ENCODE results near the gene ESYT1. TPM values are rescaled to one million over a fixed set of nuclear protein-coding genes. Genes with fewer than 3 reads are reported as not detected.

The ESYT1 gene
- polyA plus RNA-seq, 4 donors = 2.7 to 51.8 (median 23.7) TPM

GRCh38 chr12:56158029-56158925 lies 30.2 kb downstream of the ESYT1 start, which contains the start of gene MYL6:
TSS of gene MYL6 (plus strand) at chr12:56158359. CDS start at chr12:56158402, 43 bp downstream.
- peak within 1 kb of the TSS; percentile 92 to 100 (median 99) for H3K27ac ChIP-seq (ENCODE audit: low read depth in 1 of 3, low read length in 2 of 3)
- whole genome bisulfite sequencing, 3 donors = 0% methylated on average over 23 to 30 of the region's 30 CpGs
- peak within 1 kb of the TSS; percentile 64 to 97 (median 81) for H3K4me3 ChIP-seq (ENCODE audit: low read depth in 1 of 3, low read length in 3 of 3)
- H3K4me1 ChIP-seq (ENCODE audit: control insufficient read depth in 3 of 3, insufficient read depth in 2 of 3, low read depth in 1 of 3, low read length in 2 of 3) = peaks cover 4 to 45% (median 7%) of the 10 kb centered on the region in 3 donors
- H3K9me3 ChIP-seq (ENCODE audit: control insufficient read depth in 2 of 2, insufficient read depth in 1 of 2, low read depth in 1 of 2, low read length in 1 of 2) = no peaks in the 10 kb centered on the region
- H3K36me3 ChIP-seq (ENCODE audit: control insufficient read depth in 3 of 3, insufficient read depth in 2 of 3, low read depth in 1 of 3, low read length in 3 of 3) = peaks cover 18 to 56% (median 20%) of the 10 kb centered on the region in 3 donors
- H3K27me3 ChIP-seq (ENCODE audit: control insufficient read depth in 3 of 3, insufficient read depth in 3 of 3, low read length in 3 of 3) = no peaks in the 10 kb centered on the region
- FAIRE-seq (no peak), DNase-seq (peak; percentile 99)

- peaks cover 4 to 41% (median 7%) of the 10 kb centered on the region in 3 donors for H3K4me1 ChIP-seq (ENCODE audit: control insufficient read depth in 3 of 3, insufficient read depth in 2 of 3, low read depth in 1 of 3, low read length in 2 of 3)
- FAIRE-seq = no peak
Measured at GRCh38 chr12:56158926-56159461, 30.9 kb downstream of the ESYT1 start.

GRCh38 chr12:56159482-56160192 lies 31.6 kb downstream of the ESYT1 start:
- no peak for FAIRE-seq
- peak overlapping the region; percentile 92 to 100 (median 99) for H3K27ac ChIP-seq (ENCODE audit: low read depth in 1 of 3, low read length in 2 of 3)

More at GRCh38 chr12:56158926-56159461, 30.9 kb downstream of the ESYT1 start:
- no peaks in the 10 kb centered on the region for H3K27me3 ChIP-seq (ENCODE audit: control insufficient read depth in 3 of 3, insufficient read depth in 3 of 3, low read length in 3 of 3)
- peak overlapping the region; percentile 92 to 100 (median 99) for H3K27ac ChIP-seq (ENCODE audit: low read depth in 1 of 3, low read length in 2 of 3)
- H3K4me3 ChIP-seq (ENCODE audit: low read depth in 1 of 3, low read length in 3 of 3) = peak overlapping the region; percentile 64 to 97 (median 81)
- H3K9me3 ChIP-seq (ENCODE audit: control insufficient read depth in 2 of 2, insufficient read depth in 1 of 2, low read depth in 1 of 2, low read length in 1 of 2) = no peaks in the 10 kb centered on the region
- 0 to 1% (median 0%) methylated on average over 6 of the region's 6 CpGs for WGBS, 3 donors
- peaks cover 20 to 63% (median 26%) of the 10 kb centered on the region in 3 donors for H3K36me3 ChIP-seq (ENCODE audit: control insufficient read depth in 3 of 3, insufficient read depth in 2 of 3, low read depth in 1 of 3, low read length in 3 of 3)
- DNase-seq = peak; percentile 85 to 88

GRCh38 chr12:56160193-56160763 lies 32.2 kb downstream of the ESYT1 start:
- Histone ChIP-seq H3K27ac (ENCODE audit: low read depth in 1 of 3, low read length in 2 of 3) (peak overlapping the region; percentile 92 to 100 (median 99)), H3K9me3 (ENCODE audit: control insufficient read depth in 2 of 2, insufficient read depth in 1 of 2, low read depth in 1 of 2, low read length in 1 of 2) (no peaks in the 10 kb centered on the region), H3K4me1 (ENCODE audit: control insufficient read depth in 3 of 3, insufficient read depth in 2 of 3, low read depth in 1 of 3, low read length in 2 of 3) (peaks cover 4 to 34% (median 6%) of the 10 kb centered on the region in 3 donors), H3K27me3 (ENCODE audit: control insufficient read depth in 3 of 3, insufficient read depth in 3 of 3, low read length in 3 of 3) (no peaks in the 10 kb centered on the region), H3K36me3 (ENCODE audit: control insufficient read depth in 3 of 3, insufficient read depth in 2 of 3, low read depth in 1 of 3, low read length in 3 of 3) (peaks cover 26 to 67% (median 29%) of the 10 kb centered on the region in 3 donors), H3K4me3 (ENCODE audit: low read depth in 1 of 3, low read length in 3 of 3) (peak overlapping the region; percentile 3 to 97 (median 64))
- 12 to 18% (median 17%) methylated on average over 7 of the region's 7 CpGs for WGBS, 3 donors
- FAIRE-seq (no peak), DNase-seq (peak; percentile 35 to 61)

More at GRCh38 chr12:56159482-56160192, 31.6 kb downstream of the ESYT1 start:
- H3K27me3 ChIP-seq (ENCODE audit: control insufficient read depth in 3 of 3, insufficient read depth in 3 of 3, low read length in 3 of 3) = no peaks in the 10 kb centered on the region
- 6 to 14% (median 6%) methylated on average over 8 of the region's 8 CpGs for WGBS, 3 donors
- no peaks in the 10 kb centered on the region for H3K9me3 ChIP-seq (ENCODE audit: control insufficient read depth in 2 of 2, insufficient read depth in 1 of 2, low read depth in 1 of 2, low read length in 1 of 2)
- peak overlapping the region; percentile 64 to 97 (median 81) for H3K4me3 ChIP-seq (ENCODE audit: low read depth in 1 of 3, low read length in 3 of 3)
- DNase-seq = peak; percentile 38 to 49
- peaks cover 4 to 41% (median 7%) of the 10 kb centered on the region in 3 donors for H3K4me1 ChIP-seq (ENCODE audit: control insufficient read depth in 3 of 3, insufficient read depth in 2 of 3, low read depth in 1 of 3, low read length in 2 of 3)
- H3K36me3 ChIP-seq (ENCODE audit: control insufficient read depth in 3 of 3, insufficient read depth in 2 of 3, low read depth in 1 of 3, low read length in 3 of 3) = peaks cover 24 to 65% (median 26%) of the 10 kb centered on the region in 3 donors

- H3K4me3 ChIP-seq (ENCODE audit: low read depth in 1 of 3, low read length in 3 of 3) = peak overlapping the region in 2 of 3 donors; percentile 64 to 97
- H3K9me3 ChIP-seq (ENCODE audit: control insufficient read depth in 2 of 2, insufficient read depth in 1 of 2, low read depth in 1 of 2, low read length in 1 of 2) = no peaks in the 10 kb centered on the region
- no peak for FAIRE-seq
- DNase-seq = no peak
- peaks cover 0 to 30% (median 4%) of the 10 kb centered on the region in 3 donors for H3K4me1 ChIP-seq (ENCODE audit: control insufficient read depth in 3 of 3, insufficient read depth in 2 of 3, low read depth in 1 of 3, low read length in 2 of 3)
- no peaks in the 10 kb centered on the region for H3K27me3 ChIP-seq (ENCODE audit: control insufficient read depth in 3 of 3, insufficient read depth in 3 of 3, low read length in 3 of 3)
- 64 to 71% (median 70%) methylated on average over 10 to 11 of the region's 11 CpGs for WGBS, 3 donors
- peaks cover 27 to 67% (median 31%) of the 10 kb centered on the region in 3 donors for H3K36me3 ChIP-seq (ENCODE audit: control insufficient read depth in 3 of 3, insufficient read depth in 2 of 3, low read depth in 1 of 3, low read length in 3 of 3)
- peak overlapping the region; percentile 92 to 100 (median 99) for H3K27ac ChIP-seq (ENCODE audit: low read depth in 1 of 3, low read length in 2 of 3)
Measured at GRCh38 chr12:56160894-56161689, 33.0 kb downstream of the ESYT1 start.

GRCh38 chr12:56161690-56162351 lies 33.8 kb downstream of the ESYT1 start:
- H3K4me3 ChIP-seq (ENCODE audit: low read depth in 1 of 3, low read length in 3 of 3) = no peak overlapping the region
- no peaks in the 10 kb centered on the region for H3K9me3 ChIP-seq (ENCODE audit: control insufficient read depth in 2 of 2, insufficient read depth in 1 of 2, low read depth in 1 of 2, low read length in 1 of 2)
- H3K27ac ChIP-seq (ENCODE audit: low read depth in 1 of 3, low read length in 2 of 3) = peak overlapping the region in 1 of 3 donors; percentile 100
- peaks cover 27 to 74% (median 31%) of the 10 kb centered on the region in 3 donors for H3K36me3 ChIP-seq (ENCODE audit: control insufficient read depth in 3 of 3, insufficient read depth in 2 of 3, low read depth in 1 of 3, low read length in 3 of 3)
- H3K4me1 ChIP-seq (ENCODE audit: control insufficient read depth in 3 of 3, insufficient read depth in 2 of 3, low read depth in 1 of 3, low read length in 2 of 3) = peaks cover 0 to 30% (median 4%) of the 10 kb centered on the region in 3 donors
- H3K27me3 ChIP-seq (ENCODE audit: control insufficient read depth in 3 of 3, insufficient read depth in 3 of 3, low read length in 3 of 3) = no peaks in the 10 kb centered on the region
- WGBS, 3 donors = 72 to 82% (median 80%) methylated on average over 10 of the region's 10 CpGs
- FAIRE-seq (no peak), DNase-seq (peak in 1 of 2 donors; percentile 9)

Data from small intestine (tissue), 7 donors.